OCI-LY3 (cell line): ENCODE results near the gene CYFIP2.

ENCODE experiments used
- H2AFZ ChIP-seq: fragments of 200-600, 300-600 bp; shearing (Covaris generic); 2 replicates; pipeline ENCODE4 v1.6.0; 2014; ENCODE audit warnings: antibody characterized with exemption, low read depth, low read length
- H3K27ac ChIP-seq: fragments of 200-600, 300-600 bp; sonication (generic); 2 replicates; pipeline ENCODE4 v1.5.1; 2014; ENCODE audit warnings: mild to moderate bottlenecking, low read length, moderate library complexity, mixed read lengths
- H3K27me3 ChIP-seq: fragments of 200-600, 300-600 bp; sonication (generic); 2 replicates; pipeline ENCODE4 v1.6.1; 2014; ENCODE audit warnings: low read depth, low read length, mixed read lengths
- H3K36me3 ChIP-seq: fragments of 200-600, 300-600 bp; sonication (generic); replicated peaks from 2 replicates; pipeline ENCODE3; 2014; ENCODE audit warnings: low read depth, low read length, mixed read lengths
- H3K4me1 ChIP-seq: fragments of 300-600, 200-600 bp; sonication (generic); 2 replicates; pipeline ENCODE4 v1.6.1; 2014; ENCODE audit warnings: low read length, mixed read lengths
- H3K4me2 ChIP-seq: fragments of 200-600, 300-600 bp; sonication (generic); 2 replicates; pipeline ENCODE4 v1.6.1; 2014; ENCODE audit warnings: low read length, mixed read lengths
- H3K4me3 ChIP-seq: fragments of 300-600, 200-600 bp; sonication (generic); 2 replicates; pipeline ENCODE4 v1.5.1; 2014; ENCODE audit warnings: antibody characterized with exemption, mild to moderate bottlenecking, low read length, moderate library complexity
- H3K79me2 ChIP-seq: fragments of 300-600, 200-600 bp; shearing (Covaris generic); 2 replicates; pipeline ENCODE4 v1.6.1; 2014; ENCODE audit warnings: mild to moderate bottlenecking, low read length, mixed read lengths
- H3K9ac ChIP-seq: fragments of 300-600, 200-600 bp; shearing (Covaris generic); 2 replicates; pipeline ENCODE4 v1.6.0; 2014; ENCODE audit warnings: mild to moderate bottlenecking, low read length, moderate library complexity
- H3K9me3 ChIP-seq: fragments of 200-600, 300-600 bp; shearing (Covaris generic); 2 replicates; pipeline ENCODE4 v1.6.1; 2014; ENCODE audit warnings: low read length, mixed read lengths; ENCODE audit not compliant: insufficient read depth
- H4K20me1 ChIP-seq: fragments of 200-600, 300-600 bp; sonication (generic); 2 replicates; pipeline ENCODE4 v1.6.1; 2016; ENCODE audit warnings: low read length, mixed read lengths; ENCODE audit not compliant: insufficient read depth
- EZH2phosphoT487 ChIP-seq: fragments of 200-600 bp; shearing (Covaris generic); IDR thresholded peaks from 2 replicates; pipeline ENCODE4 v1.6.1; 2018; ENCODE audit warnings: antibody characterized with exemption, mixed run types, low read depth
- TF ChIP-seq, protein P1 (sequence below): fragments of 200-600, 300-600 bp; sonication (generic); IDR thresholded peaks from 2 replicates; pipeline ENCODE4 v1.5.1; 2014; ENCODE audit warnings: antibody characterized with exemption, low read length, low read depth

The CYFIP2 gene

GRCh38 chr5:157283434-157283833 is 17.5 kb downstream of the CYFIP2 start:
- Histone ChIP-seq H3K9ac (peak overlapping the region; percentile 26), H4K20me1 (peaks cover 10% of the 10 kb centered on the region; the same call in 1 of the 2 replicates), H3K9me3 (no peaks in the 10 kb centered on the region), H3K4me3 (peak overlapping the region; percentile 47), H3K27me3 (no peaks in the 10 kb centered on the region), H3K4me1 (peaks cover 38% of the 10 kb centered on the region), H2AFZ (no peak overlapping the region), H3K36me3 (peaks cover 20% of the 10 kb centered on the region), H3K79me2 (peaks cover 54% of the 10 kb centered on the region), H3K27ac (peak overlapping the region; percentile 68), H3K4me2 (peak overlapping the region; percentile 83)
- TF ChIP-seq, protein P1, sequence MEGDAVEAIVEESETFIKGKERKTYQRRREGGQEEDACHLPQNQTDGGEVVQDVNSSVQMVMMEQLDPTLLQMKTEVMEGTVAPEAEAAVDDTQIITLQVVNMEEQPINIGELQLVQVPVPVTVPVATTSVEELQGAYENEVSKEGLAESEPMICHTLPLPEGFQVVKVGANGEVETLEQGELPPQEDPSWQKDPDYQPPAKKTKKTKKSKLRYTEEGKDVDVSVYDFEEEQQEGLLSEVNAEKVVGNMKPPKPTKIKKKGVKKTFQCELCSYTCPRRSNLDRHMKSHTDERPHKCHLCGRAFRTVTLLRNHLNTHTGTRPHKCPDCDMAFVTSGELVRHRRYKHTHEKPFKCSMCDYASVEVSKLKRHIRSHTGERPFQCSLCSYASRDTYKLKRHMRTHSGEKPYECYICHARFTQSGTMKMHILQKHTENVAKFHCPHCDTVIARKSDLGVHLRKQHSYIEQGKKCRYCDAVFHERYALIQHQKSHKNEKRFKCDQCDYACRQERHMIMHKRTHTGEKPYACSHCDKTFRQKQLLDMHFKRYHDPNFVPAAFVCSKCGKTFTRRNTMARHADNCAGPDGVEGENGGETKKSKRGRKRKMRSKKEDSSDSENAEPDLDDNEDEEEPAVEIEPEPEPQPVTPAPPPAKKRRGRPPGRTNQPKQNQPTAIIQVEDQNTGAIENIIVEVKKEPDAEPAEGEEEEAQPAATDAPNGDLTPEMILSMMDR: no peak
- no peak for TF ChIP-seq EZH2phosphoT487

DNA sequence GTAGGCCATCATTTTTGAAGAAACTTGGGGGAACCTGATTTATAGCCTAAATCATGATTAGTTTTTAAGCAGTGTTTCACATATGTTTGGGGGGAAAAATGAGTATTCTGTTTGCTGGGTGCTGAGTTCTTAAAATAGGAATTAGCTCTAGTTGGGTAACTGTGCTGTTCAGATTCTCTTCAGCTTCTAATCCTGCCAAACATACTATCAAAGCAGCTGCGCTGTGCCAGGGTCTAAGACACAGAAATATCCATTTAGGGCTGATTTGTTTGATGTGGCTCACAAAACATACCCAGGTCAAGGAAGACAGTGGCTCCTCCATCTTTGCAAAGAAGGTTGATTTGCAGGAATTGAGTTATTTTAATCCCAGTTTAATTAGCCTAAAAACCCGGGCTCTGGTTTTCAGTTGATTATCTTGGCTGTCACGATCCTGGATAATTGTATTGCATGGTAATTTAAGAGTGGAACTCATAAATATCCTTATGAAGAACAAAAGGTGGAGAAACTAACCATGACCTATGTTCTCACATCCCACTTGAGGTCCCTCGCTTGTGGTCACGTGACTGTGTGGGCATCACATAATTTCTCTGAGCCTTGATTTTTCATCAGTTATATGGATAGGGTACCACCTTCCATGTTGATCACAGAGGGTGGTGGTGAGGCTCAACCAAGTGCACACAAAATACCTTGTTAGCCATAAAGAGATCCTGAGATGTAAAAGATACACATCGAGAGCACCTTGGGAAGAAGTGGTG is 18.7 kb downstream of the CYFIP2 start:
- Histone ChIP-seq H3K4me1 (peaks cover 38% of the 10 kb centered on the region), H4K20me1 (peaks cover 5% of the 10 kb centered on the region; the same call in 1 of the 2 replicates), H3K27ac (no peak overlapping the region), H3K36me3 (peaks cover 22% of the 10 kb centered on the region), H3K79me2 (peaks cover 42% of the 10 kb centered on the region), H3K27me3 (no peaks in the 10 kb centered on the region), H2AFZ (no peak overlapping the region), H3K4me3 (no peak overlapping the region), H3K9ac (no peak overlapping the region), H3K4me2 (no peak overlapping the region), H3K9me3 (no peaks in the 10 kb centered on the region)
- TF ChIP-seq EZH2phosphoT487: no peak
- TF ChIP-seq, protein P1: no peak

DNA sequence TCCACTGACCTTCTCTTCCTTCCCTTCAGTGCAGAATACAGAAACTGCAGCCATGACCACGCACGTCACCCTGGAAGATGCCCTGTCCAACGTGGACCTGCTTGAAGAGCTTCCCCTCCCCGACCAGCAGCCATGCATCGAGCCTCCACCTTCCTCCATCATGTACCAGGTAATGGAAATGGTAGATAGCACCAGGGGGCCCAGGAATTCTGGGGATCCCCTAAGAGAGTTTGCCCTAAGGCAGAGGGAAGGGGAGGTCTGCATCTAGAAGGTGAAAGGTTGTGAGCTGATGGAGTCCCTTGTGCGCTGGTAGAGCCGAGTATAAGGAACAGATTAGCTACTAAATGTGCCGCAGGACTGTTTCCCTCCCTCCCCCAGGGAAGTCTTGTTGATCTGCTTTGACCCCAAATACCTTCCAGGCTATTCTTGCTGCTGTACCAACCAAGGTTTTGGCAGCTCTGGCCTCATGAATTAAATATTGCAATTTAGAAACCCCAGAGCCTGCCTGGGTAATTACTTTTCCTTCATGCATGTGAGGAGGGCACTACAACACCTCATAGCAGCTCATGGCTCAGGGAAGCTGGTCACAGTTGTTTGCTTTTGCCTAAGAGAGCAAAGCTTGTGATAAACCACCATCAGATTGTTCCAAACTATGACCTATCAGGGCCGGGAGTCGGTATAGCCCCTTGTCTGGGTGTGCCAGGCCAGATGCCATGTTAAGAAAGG is 19.6 kb downstream of the CYFIP2 start:
- TF ChIP-seq, protein P1: no peak
- no peak for TF ChIP-seq EZH2phosphoT487
- no peak overlapping the region for H3K9ac ChIP-seq
- no peaks in the 10 kb centered on the region for H3K9me3 ChIP-seq
- H3K4me1 ChIP-seq: peaks cover 32% of the 10 kb centered on the region
- H3K79me2 ChIP-seq: peaks cover 38% of the 10 kb centered on the region
- H3K36me3 ChIP-seq: peaks cover 26% of the 10 kb centered on the region
- H3K4me2 ChIP-seq: no peak overlapping the region
- H3K4me3 ChIP-seq: no peak overlapping the region
- H4K20me1 ChIP-seq: peaks cover 5% of the 10 kb centered on the region; the same call in 1 of the 2 replicates
- no peaks in the 10 kb centered on the region for H3K27me3 ChIP-seq
- no peak overlapping the region for H2AFZ ChIP-seq
- no peak overlapping the region for H3K27ac ChIP-seq

DNA sequence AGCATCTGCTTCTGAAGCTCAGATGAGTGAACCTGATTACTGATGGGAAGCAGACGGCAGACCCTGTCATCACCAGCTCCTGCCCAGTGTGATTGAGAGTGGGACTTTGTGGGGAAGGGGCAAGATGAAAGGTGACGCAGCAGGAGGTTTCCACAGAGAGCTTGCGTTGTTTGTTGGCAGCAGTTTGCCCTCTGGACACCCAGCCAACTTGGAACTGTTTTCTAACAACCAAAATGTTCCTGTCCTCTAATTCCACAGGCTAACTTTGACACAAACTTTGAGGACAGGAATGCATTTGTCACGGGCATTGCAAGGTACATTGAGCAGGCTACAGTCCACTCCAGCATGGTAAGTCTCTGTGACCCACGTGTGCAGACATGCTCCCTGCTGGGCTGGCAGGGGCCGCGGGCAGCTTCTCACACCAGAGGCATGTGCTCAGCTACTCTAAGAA is 20.9 kb downstream of the CYFIP2 start:
- H2AFZ ChIP-seq: no peak overlapping the region
- peaks cover 5% of the 10 kb centered on the region; the same call in 1 of the 2 replicates for H4K20me1 ChIP-seq
- H3K4me3 ChIP-seq: no peak overlapping the region
- H3K4me1 ChIP-seq: peaks cover 38% of the 10 kb centered on the region
- H3K4me2 ChIP-seq: no peak overlapping the region
- no peak for TF ChIP-seq EZH2phosphoT487
- TF ChIP-seq, protein P1: no peak
- no peaks in the 10 kb centered on the region for H3K9me3 ChIP-seq
- H3K27ac ChIP-seq: no peak overlapping the region
- no peaks in the 10 kb centered on the region for H3K27me3 ChIP-seq
- H3K36me3 ChIP-seq: peaks cover 36% of the 10 kb centered on the region
- H3K79me2 ChIP-seq: peaks cover 29% of the 10 kb centered on the region
- H3K9ac ChIP-seq: no peak overlapping the region
